Mucosa of stomach (tissue), 1 donor: ENCODE data around the gene CLSTN2.

Source experiments
- H3K27me3 ChIP-seq: one replicate; pipeline ENCODE4 v1.7.0; 2013; ENCODE audit warnings: mild to moderate bottlenecking, low read length; ENCODE audit not compliant: control insufficient read depth, insufficient read depth
- H3K36me3 ChIP-seq: one replicate; pipeline ENCODE4 v1.7.0; 2013; ENCODE audit warnings: low read length; ENCODE audit not compliant: control insufficient read depth, insufficient read depth
- H3K4me1 ChIP-seq: one replicate; pipeline ENCODE4 v1.7.0; 2013; ENCODE audit warnings: mild to moderate bottlenecking, low read length; ENCODE audit not compliant: control insufficient read depth, insufficient read depth
- H3K4me3 ChIP-seq: one replicate; pipeline ENCODE4 v1.7.0; 2013; ENCODE audit warnings: low read length
- H3K9ac ChIP-seq: one replicate; pipeline ENCODE4 v1.7.0; 2013; ENCODE audit warnings: mild to moderate bottlenecking, low read length, moderate library complexity
- H3K9me3 ChIP-seq: one replicate; pipeline ENCODE4 v1.7.0; 2013; ENCODE audit warnings: mild to moderate bottlenecking, low read length, moderate library complexity; ENCODE audit not compliant: control insufficient read depth
- donor health status: Pancreatic carcinoma.

The CLSTN2 gene

DNA sequence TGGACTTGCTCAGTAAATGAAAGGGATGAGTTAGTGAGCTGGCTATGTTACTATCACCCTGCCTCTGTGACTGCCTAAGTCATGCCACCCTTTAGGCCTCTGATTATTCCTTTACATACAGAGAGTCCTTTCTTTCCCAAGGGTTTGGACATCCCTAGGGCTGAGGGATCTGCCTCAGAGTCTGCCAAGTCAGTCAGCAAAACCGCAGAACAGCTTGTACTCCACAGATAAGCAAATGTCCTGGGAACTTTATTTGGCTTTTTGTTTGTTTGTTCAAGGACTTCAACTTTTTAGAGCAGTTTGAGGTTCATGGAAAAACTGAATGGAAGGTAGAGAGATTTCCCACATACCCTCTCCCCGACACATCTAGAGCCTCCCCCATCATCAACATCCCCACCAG lies 660.3 kb downstream of the CLSTN2 start:
- H3K9me3 ChIP-seq, result no peaks in the 10 kb centered on the region
- no peaks in the 10 kb centered on the region for H3K27me3 ChIP-seq
- H3K9ac ChIP-seq, result no peak overlapping the region
- no peak overlapping the region for H3K4me3 ChIP-seq
- H3K4me1 ChIP-seq, result no peaks in the 10 kb centered on the region
- no peaks in the 10 kb centered on the region for H3K36me3 ChIP-seq

DNA sequence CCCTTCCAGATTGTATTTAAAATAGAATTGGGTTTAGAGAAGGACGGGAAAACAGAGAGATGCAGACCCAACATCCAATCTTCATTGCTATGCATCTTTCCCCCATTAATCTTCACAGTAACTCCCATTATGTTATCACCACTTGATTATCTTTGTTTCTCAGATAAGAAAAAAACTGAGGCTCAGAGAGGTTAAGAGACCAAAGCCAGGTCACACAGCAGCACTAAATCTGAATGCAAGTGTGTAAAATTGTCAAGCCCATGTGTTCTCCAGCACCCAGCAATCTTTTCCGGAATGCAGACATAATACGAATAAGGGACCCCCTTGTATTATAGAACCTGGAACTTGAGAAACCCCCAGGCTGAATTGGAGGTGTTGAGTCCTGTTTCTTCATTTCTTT lies 662.4 kb downstream of the CLSTN2 start:
- H3K9me3 ChIP-seq, result no peaks in the 10 kb centered on the region
- no peaks in the 10 kb centered on the region for H3K4me1 ChIP-seq
- H3K4me3 ChIP-seq, result no peak overlapping the region
- no peaks in the 10 kb centered on the region for H3K36me3 ChIP-seq
- no peak overlapping the region for H3K9ac ChIP-seq
- no peaks in the 10 kb centered on the region for H3K27me3 ChIP-seq

- no peaks in the 10 kb centered on the region for H3K4me1 ChIP-seq
- H3K4me3 ChIP-seq, result no peak overlapping the region
- H3K9me3 ChIP-seq, result no peaks in the 10 kb centered on the region
- no peaks in the 10 kb centered on the region for H3K27me3 ChIP-seq
- no peaks in the 10 kb centered on the region for H3K36me3 ChIP-seq
- no peak overlapping the region for H3K9ac ChIP-seq
Observed at GRCh38 chr3:140597792-140598191, 662.8 kb downstream of the CLSTN2 start.

DNA sequence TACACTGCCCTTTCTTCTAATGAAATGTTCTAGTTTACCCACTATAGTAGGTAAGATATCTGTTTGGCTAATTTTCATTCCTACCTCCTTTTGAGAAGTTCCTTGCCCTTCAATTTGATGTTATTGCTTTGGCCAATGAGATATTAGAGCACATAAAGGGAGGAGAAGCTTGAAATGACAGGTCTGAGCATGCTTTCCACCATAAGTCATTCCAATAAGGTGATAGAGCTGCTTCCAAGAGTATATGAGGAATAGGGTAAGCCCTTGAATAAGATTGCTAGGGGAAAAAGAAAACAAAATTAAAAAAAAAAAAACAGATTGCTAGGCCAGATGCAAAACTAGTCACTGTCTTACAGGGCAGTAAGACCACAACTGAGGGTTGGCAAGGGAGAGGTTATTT lies 664.0 kb downstream of the CLSTN2 start:
- Histone ChIP-seq H3K4me3 (no peak overlapping the region), H3K4me1 (no peaks in the 10 kb centered on the region), H3K27me3 (no peaks in the 10 kb centered on the region), H3K36me3 (no peaks in the 10 kb centered on the region), H3K9me3 (no peaks in the 10 kb centered on the region), H3K9ac (no peak overlapping the region)

DNA sequence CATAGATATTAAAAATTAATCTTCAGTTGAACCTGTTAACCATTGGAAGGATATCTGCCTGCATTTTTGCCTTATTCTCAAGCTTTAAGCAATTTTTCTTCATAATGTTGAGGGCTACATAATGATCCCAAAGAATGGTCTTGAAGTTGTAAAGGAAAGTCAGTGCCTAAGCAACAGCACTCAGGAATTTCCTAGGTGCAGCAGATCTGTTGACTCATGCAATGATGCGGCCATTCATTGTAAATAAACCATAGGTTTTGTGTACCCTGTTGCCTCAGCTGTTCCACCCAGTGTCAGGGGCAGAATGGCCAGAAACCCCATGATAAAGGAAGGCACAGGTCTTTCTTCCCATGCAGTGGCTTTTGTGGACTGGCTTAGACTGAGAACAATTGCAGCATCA lies 664.5 kb downstream of the CLSTN2 start:
- Histone ChIP-seq H3K4me1 (no peaks in the 10 kb centered on the region), H3K27me3 (no peaks in the 10 kb centered on the region), H3K4me3 (no peak overlapping the region), H3K36me3 (no peaks in the 10 kb centered on the region), H3K9ac (no peak overlapping the region), H3K9me3 (no peaks in the 10 kb centered on the region)

GRCh38 chr3:140601881-140602280 lies 666.9 kb downstream of the CLSTN2 start:
- no peaks in the 10 kb centered on the region for H3K9me3 ChIP-seq
- no peaks in the 10 kb centered on the region for H3K27me3 ChIP-seq
- no peaks in the 10 kb centered on the region for H3K36me3 ChIP-seq
- no peak overlapping the region for H3K4me3 ChIP-seq
- no peak overlapping the region for H3K9ac ChIP-seq
- H3K4me1 ChIP-seq, result no peaks in the 10 kb centered on the region

GRCh38 chr3:140602781-140603180 lies 667.8 kb downstream of the CLSTN2 start:
- H3K9me3 ChIP-seq, result no peaks in the 10 kb centered on the region
- no peaks in the 10 kb centered on the region for H3K36me3 ChIP-seq
- H3K4me1 ChIP-seq, result no peaks in the 10 kb centered on the region
- no peak overlapping the region for H3K9ac ChIP-seq
- H3K4me3 ChIP-seq, result no peak overlapping the region
- no peaks in the 10 kb centered on the region for H3K27me3 ChIP-seq

- Histone ChIP-seq H3K9ac (no peak overlapping the region), H3K27me3 (no peaks in the 10 kb centered on the region), H3K9me3 (no peaks in the 10 kb centered on the region), H3K4me3 (no peak overlapping the region), H3K4me1 (no peaks in the 10 kb centered on the region), H3K36me3 (no peaks in the 10 kb centered on the region)
Observed at GRCh38 chr3:140603766-140604165, 668.8 kb downstream of the CLSTN2 start.

DNA sequence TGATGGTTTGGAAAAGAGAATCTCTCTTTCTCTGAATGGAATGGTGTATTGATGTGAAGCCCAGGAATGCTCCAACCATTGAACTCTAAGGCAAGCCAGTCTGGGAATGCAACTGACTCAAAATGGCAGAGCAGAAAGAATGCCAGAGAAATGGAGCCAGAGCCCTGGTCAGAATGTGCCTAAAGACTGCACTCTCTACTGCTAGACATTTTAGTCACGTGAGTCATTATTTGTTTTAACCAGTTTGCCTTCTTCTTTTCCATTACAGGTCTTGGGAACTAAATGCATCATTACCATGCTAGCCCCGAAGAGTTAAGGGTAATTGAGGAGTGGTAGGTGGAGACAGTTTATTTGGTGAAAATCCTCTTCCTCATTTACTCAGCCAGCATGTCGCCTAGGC lies 675.6 kb downstream of the CLSTN2 start:
- Histone ChIP-seq H3K9ac (no peak overlapping the region), H3K27me3 (no peaks in the 10 kb centered on the region), H3K4me3 (no peak overlapping the region), H3K36me3 (no peaks in the 10 kb centered on the region), H3K9me3 (no peaks in the 10 kb centered on the region), H3K4me1 (no peaks in the 10 kb centered on the region)

- no peaks in the 10 kb centered on the region for H3K9me3 ChIP-seq
- no peaks in the 10 kb centered on the region for H3K27me3 ChIP-seq
- H3K4me1 ChIP-seq, result no peaks in the 10 kb centered on the region
- H3K4me3 ChIP-seq, result no peak overlapping the region
- no peaks in the 10 kb centered on the region for H3K36me3 ChIP-seq
- H3K9ac ChIP-seq, result no peak overlapping the region
Observed at GRCh38 chr3:140614001-140614400, 679.0 kb downstream of the CLSTN2 start.

GRCh38 chr3:140617135-140617534 lies 682.1 kb downstream of the CLSTN2 start:
- no peaks in the 10 kb centered on the region for H3K9me3 ChIP-seq
- H3K27me3 ChIP-seq, result no peaks in the 10 kb centered on the region
- H3K4me3 ChIP-seq, result no peak overlapping the region
- no peak overlapping the region for H3K9ac ChIP-seq
- H3K4me1 ChIP-seq, result no peaks in the 10 kb centered on the region
- H3K36me3 ChIP-seq, result no peaks in the 10 kb centered on the region

- Histone ChIP-seq H3K9ac (no peak overlapping the region), H3K36me3 (no peaks in the 10 kb centered on the region), H3K27me3 (no peaks in the 10 kb centered on the region), H3K9me3 (no peaks in the 10 kb centered on the region), H3K4me1 (no peaks in the 10 kb centered on the region), H3K4me3 (no peak overlapping the region)
Observed at GRCh38 chr3:140626856-140627255, 691.9 kb downstream of the CLSTN2 start.
